Measurements from ENCODE around the gene FGD5.

- TF ChIP-seq CTCF (IDR thresholded peaks at IDR 0.05) (no peak), POLR2A (IDR thresholded peaks at IDR 0.05) (no peak)
Observed at GRCh38 chr3:14900881-14901873, 82.4 kb downstream of the FGD5 start.
